Activated naive CD4-positive, alpha-beta T cell treated with anti-CD3 and anti-CD28 coated beads, Interleukin-2, amount 50 U/mL, for 16 hours (primary cell): ENCODE measurements around the gene EHD1.

Source experiments
- DNase-seq: peaks from one replicate; pipeline ENCODE4 v3.0.0-alpha.2; 2020

Gene EHD1

DNA sequence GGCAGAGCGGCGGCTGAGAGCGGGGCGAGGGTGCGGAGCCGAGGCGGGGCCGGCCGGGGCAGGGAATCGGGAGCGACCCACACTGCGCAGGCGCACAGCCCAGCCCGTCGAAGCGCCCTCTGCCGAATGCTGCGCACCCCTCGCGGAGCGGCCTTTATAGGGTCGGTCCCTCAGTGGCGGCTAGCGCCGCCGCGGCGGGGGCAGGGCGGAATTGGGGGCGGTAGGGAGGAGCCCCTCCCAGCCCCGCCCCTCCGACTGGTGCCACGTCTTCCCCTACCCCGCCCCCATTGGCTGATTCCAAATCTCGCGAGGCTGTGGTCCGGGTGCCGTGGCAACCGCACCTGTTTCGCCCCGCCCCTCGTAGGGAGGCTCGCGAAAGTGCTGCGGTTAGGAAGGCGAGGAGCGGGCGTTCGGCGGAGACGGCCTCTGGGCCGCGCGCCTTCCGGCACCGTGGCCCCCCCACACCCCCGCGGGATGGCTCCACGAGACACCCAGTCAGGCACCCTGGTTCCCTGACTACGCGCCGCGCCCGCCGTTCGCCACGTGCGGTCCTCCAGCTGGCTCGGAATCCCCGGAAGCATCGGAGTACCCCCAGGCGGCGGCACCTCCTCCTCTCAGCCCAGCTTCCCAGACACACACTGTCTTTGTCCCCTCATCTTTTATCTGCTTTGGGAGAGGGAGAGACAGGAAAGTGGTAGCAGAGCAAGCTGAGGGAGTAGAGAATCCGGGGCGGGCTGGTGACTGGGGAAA, at the start of gene EHD1:
Gene EHD1 (minus strand): TSS at position 128 of the 750 bp plus-strand sequence. CDS start 157 bp downstream, outside the sequence.
- peak; percentile 99 for DNase-seq

DNA sequence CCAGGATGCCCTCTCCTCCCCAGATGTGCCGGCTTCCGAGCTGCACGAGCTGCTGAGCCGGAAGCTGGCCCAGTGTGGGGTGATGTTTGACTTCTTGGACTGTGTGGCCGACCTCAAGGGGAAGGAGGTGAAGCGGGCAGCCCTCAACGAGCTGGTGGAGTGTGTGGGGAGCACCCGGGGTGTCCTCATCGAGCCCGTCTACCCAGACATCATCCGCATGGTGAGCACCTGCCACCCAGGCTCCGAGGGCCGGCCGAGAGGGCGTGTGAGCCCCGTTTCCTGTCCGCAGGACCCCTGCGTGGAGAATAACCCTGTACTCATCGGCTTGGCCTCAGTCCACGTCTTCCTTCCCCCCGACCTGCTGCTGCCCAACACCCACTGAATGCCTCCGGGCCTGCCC, 48.3 kb upstream of the EHD1 start:
- no peak for DNase-seq

DNA sequence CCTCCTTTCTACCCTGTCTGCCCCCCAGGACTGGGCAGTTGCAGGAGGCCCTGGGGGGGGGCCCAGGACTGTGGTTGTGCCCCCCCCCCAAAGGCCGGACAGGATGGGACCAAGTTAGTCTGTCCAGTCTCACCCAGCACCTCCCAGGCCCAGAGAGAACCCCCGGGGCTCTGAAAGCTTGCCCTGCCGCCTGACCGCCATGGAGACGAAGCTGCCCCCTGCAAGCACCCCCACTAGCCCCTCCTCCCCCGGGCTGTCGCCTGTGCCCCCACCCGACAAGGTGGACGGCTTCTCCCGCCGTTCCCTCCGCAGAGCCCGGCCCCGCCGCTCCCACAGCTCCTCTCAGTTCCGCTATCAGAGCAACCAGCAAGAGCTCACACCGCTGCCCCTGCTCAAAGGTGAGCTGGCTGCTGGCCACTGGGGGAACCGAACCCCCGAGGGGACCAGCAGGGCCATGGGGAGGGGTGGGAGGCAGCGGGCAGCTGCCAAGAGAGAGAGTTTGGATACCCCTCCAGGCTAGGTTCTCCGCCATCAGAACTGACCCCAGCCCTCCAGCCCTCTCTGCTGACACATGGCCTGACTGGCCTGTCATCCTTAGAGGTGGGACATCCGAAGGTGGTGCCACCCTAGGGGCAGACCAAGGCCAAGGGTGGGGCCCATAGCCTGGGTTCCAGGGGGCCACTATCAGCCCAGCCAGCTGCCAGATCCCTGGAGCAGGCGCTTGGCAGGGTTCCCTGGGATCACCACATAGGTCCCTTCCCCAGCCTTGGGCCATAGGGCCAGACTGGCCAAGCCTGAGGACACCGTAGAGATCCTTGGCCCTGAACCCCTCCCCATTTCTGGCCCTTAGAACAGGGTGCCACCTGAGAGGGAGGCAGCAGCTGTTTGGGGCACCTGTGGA, 47.4 kb upstream of the EHD1 start:
- no peak for DNase-seq

DNA sequence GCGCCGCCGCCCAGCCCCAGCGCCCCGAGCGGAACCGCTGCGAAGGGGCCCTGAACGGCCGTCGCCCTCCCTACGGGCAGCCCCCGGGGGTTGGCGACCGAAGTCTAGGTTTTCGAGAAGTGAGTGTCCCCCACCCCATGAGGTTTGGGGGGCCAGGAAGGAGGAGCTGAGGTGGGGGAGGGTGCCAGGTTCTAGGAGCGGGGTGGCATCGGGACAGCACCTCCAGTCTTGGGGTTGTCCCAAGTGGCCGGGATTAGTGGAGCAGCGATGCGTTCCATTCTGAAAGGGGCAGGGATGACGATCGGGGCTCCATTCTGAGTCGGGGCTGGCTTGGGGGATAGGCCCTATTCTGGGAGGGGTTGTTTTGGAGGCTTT, 46.5 kb upstream of the EHD1 start:
- DNase-seq: no peak

DNA sequence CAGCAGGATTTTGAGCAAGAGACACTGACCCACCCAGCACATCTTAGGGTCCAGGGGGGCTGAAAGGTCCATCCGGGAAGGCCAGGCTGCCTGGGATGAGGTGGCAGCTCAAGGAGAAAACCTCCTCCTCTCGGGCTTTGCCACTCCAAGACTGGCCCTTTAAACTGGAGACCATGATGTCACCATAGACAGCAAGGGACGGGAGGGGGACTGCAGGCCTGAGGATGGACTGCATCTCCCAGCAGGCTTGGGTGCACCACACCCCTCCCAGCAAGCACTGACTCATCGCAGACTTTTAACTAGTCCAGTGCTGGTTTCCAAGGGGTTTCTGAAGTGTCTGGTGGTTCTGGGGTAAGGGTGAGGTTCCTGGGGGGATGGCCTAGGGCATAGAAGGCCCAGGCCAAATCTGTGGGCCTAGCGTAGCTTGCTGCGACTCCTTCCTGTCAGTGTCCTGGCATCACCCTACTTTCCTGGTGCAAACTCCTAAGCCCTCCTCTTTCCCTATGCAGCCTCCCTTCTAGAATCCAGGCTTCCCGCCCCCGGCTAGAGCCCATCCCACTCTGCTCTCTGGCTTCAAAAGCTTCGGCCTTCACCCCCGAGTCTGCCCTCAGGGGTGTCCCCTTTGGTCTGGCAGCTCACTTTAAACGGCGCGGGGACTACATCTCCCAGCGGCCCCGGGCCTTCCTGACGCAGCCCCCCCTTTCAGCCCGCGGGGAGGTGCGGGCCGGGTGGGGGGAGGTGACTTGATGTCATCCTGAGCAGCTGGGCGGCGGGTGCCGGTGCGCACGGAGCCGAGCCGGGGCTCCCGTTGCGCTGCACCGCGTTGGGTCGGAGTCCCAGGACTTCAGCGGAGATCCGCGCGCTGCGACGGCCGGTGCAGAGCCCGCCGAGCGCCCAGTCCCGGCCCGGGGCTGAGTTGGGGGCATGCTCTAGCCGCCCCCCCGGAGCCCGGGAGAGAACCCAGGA, 45.8 kb upstream of the EHD1 start, which contains the start of gene PPP2R5B:
Gene PPP2R5B (plus strand): TSS at position 746 of the 966 bp plus-strand sequence. CDS start 1,046 bp downstream, outside the sequence.
- DNase-seq: peak; percentile 92

DNA sequence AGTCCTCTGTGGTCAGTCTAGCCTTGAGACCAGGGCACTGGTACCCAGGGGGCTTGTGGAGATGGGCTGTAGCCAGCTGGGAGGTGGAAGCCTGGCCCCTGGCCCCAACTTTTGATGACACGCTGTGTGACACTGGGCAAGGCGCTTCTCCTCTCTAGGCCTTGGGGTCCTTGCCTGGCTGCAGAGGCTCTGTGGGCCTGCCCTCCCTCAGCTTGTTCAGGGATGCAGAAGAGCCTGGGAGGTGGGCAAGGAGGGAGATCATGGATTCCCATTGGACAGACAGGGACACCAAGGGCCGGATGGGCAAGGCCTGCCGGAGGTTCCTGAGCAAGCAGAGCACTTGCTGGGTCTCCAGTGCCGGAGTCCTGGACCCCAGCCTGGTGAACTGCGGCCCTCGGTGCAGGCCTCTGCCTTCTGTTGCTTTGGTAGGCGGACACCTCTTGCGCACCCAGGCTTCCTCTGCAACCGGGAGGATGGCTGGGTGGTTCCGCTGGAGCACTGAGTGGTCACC, 44.8 kb upstream of the EHD1 start:
- DNase-seq: no peak

DNA sequence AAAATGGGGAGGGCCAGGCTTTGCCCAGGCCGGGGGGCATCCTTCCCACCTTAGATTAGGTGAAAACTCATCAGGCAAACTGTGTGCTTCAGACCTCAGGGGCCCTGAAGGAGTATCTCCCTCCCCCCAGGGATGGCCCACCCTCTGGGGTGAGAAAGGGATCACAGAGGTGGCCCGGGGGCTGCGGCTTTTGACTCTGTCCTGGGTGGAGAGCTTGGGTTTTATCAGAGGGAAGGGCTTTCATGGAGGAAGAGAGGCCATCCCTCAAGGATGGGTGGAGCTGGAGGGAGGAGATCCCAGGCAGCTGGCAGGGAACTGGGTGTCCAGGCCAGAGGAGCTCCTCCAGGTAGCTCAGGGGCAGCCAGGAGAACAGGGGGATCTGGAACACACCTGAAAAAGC, 43.0 kb upstream of the EHD1 start:
- DNase-seq: no peak

DNA sequence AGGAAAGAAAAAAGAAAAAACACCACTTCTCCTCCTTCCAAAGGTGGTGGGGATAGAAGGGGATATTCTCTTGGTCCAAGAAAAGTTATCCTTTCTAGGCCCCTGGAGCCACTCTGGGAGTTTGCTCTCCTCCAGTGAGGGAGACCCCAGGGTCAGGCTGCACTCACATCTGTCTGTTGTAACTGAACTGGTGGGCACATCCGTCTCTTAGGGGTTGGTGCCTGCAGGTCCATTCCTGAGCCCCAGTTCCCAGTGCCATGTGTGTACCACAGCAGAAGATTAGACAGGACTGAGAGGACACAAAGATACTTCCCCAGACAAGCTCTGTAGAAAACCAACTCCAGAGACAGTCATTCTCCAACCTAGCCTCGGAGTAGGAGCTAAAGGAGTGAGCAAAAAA, 41.7 kb upstream of the EHD1 start:
- no peak for DNase-seq

DNA sequence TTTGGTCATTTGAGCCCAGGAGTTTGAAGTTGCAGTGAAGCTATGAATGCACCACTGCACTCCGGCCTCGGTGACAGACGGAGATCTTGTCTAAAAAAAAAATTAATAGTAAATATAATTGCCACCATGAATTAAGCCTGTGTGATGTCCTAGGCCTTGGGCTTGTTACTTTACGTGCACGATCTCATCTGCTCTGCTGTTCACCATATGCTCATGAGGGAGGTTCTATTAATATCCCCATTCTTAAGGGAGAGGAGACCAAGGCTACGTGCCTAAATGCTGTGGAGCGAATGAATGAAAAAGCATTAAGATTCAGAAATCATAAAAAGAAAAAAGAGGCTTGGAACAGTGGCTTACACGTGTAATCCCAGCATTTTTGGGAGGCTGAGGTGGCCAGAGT, 41.2 kb upstream of the EHD1 start:
- DNase-seq: no peak

DNA sequence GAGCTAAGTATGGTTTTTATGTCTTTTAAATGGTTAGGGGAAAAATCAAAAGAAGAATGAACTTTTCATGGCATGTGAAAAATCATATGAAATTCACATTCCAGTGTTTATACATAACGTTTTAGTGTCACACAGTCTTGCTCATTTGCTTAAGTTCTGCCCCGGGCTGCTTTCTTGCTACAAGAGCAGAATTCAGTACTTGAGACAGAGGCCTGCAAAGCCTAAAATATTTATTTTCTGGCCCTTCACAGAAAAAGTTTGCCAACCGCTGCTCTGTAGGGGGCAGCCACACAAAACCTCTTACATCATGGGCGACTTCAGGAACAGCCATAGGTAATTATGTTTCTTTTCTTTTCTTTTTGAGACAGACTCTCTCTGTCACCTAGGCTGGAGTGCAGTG, 39.6 kb upstream of the EHD1 start:
- no peak for DNase-seq

DNA sequence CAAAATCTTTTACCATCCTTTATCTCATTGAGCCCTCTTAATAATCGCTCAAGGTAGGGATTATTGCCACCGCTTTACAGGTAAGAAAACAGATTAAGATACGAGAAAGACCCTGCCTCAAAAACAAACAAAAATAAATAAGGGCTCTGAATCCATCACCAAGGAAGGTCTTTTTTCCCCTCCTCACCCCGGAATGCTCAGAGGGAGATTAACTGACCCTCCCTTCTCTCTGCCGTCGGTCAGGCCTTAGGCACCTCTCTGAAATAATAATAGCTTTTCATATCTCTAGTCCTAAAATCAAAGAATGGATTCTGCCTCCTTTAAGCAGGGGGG, 39.2 kb upstream of the EHD1 start:
- DNase-seq: no peak

DNA sequence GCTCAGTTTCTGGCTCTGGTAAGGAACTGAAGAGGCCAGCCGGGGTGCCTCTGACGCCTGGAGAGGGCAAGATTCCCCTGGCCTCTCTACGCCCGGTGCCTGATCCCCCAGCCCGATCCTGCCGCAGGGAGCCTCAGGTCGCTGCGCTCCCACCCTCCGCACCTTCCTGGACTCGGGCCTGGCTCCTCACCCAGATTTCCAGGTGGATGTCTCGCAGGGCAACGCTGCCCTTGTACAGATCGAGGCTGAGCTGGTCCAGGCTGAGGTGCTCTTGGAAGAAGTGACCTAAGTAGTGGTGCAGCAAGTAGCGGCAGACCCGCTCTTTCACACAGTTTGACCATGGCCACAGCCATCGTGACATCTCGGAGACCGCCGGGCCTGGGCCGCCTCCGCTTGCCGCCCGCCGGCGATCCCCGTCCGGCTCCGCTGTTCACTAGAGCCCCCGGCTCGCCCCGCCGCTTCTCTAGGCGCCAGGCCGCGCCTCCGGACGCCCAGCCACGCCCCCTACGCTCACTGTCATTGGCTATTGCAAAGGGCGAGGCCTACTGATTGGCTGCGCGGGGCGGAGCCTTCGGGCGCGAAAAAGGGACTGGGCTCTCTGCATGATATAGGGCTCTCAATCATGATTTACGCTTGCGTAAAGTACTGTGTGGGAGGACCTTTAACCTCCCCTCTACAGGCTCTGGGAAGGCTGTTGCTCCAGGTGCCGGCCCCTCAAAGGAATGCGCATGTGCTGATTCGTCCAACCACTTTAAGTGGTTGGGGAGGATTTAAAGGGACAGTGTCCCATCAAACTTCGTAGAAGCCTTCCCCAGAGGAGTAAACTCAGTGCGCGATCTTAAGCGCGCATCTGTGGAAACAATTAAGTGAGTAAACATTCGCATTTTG, 38.6 kb upstream of the EHD1 start, which contains the start of gene ATG2A:
Gene ATG2A (minus strand): TSS at position 435 of the 888 bp plus-strand sequence. CDS start 74 bp downstream, at position 361.
- peak; percentile 99 for DNase-seq

DNA sequence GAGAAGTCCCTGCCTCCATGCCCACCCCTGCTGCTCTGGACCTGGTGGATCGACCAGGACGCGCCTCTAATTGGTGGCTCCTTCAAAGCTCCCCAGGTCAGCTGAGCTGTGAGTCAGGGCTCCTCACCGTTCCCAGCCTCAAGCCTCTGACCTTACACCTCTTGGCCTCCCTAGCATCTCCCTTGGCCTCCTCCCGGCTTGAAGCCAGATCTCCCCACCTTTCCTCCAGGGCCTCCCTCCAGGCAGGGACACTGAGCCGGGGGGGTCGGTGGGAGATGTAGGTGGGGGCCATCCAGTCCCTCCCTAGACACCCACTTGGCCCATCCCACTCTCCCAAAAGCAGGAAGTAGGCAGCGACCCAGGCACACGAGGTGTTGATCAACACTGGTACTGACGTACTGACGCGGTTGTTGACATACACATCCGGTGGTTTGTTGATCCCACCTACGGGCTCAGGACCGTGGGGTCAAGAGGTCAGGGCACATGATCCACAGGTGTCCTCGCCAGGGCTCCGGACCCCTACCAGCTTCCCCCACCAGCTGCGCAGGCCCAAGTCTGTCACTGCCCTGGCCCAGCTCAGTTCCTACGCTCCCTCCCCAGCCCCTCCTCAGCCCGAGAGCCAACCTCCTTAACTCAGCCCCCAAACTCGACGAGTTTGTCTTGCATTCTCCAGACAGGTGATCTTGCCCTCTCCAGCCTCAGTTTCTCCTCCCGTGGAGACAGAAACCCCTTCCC, 37.8 kb upstream of the EHD1 start:
- no peak for DNase-seq

DNA sequence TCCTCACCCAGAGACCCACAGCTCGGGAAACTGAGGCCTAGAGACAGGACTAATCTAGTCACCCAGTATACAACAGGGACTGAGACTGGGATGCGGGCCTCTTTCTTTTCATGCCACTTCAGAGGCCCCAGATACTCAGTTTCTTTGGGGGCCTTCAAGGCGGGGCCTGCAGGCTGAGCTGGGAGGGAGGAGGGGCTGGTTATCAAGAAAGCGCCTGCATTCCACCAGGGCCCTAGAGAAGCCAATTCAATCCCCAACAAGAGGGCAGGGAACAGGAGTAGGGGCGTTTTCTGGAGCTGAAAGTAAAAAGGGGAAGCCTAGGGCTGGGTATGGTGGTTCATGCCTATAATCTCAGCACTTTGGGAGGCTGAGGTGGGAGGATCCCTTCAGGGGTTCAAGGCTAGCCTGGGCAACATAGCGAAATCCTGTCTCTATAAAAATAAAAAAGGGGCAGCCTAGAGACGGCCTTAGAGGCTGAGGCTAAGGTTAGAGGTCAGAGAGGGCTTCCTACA, 37.0 kb upstream of the EHD1 start:
- DNase-seq: no peak

DNA sequence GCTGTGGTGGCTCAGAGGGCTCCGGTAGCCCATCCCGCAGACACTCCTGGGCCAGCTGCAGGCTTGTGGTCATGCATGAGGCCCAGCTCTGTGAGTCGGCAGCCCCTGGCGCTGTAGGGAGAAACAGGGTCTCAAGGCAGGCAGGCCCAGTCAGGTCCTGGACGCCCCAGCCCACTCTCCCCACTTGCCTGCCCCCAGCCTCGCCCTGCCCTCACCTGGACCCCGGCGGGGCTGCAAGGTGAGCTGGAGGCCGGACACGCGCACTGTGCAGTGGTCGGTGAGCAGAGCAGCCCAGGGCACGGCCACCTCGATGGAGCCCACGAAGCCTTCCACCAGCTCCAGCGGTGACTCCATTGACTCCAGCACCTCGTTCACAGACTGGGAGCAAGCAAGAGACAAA, 35.7 kb upstream of the EHD1 start:
- DNase-seq: no peak

DNA sequence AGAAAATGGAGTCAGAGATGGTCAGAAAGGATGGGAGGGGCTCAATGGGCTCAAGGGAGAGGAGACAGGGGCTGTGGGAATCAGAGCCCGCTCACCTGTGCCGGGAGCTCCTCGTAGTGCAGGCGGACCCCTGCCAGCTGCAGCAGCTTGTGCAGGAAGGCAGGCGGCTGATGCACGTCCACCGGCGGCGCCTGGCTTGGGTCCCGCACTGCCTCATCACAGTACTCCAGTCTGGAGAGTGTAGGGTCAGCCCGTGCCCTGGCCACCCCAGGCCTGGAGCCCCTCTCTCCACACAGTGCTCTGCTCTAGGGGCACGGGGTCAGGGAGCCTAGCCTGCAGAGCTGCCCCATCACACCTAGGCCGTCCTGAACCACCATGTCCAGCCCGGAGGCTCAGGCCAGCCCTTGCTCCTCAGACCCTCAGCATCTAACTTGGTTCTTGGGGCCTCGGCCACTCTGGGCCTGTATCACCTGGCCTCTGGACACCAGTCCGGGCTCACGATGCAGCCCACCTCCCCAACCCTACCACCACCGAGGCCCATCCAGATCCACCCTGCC, 34.8 kb upstream of the EHD1 start:
- DNase-seq: no peak

DNA sequence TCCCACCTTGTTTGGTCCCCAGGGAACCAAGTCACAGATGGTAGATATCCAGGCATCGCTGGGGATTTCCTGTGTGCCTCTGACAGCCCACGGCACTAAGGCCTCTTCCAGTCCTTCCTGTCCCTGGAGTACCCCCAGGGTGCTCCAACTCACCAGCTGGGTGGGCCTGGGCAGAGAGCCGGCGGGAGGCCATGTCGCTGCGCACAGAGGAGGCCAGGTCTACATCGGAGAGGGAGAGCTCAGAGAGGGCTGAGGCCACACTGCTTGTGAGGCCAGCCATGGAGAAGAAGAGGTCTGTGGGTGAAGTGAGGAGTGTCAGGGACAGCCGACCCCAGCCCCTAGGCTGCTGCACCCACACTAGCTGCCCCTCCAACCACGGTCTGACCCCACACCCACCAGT, 33.3 kb upstream of the EHD1 start:
- DNase-seq: no peak

DNA sequence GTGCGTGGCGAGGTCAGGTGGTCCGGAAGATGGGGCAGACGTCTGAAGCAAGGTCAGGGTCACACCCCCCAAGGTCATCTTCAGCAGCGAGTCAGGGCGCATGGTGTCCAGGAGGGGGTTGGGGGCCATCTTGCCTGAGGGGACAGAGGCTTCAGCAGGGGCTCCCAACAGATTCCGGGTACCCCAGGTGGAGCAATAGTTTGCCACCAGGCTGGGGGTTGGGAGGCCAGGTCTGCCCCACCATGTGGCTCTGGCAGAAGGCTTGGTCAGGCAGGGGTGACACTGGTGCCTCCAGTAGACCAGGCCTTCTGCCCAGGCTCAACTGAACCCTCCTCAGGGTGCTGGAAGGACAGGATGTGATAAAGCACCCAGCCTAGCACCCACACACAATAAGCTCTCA, 32.7 kb upstream of the EHD1 start:
- no peak for DNase-seq

DNA sequence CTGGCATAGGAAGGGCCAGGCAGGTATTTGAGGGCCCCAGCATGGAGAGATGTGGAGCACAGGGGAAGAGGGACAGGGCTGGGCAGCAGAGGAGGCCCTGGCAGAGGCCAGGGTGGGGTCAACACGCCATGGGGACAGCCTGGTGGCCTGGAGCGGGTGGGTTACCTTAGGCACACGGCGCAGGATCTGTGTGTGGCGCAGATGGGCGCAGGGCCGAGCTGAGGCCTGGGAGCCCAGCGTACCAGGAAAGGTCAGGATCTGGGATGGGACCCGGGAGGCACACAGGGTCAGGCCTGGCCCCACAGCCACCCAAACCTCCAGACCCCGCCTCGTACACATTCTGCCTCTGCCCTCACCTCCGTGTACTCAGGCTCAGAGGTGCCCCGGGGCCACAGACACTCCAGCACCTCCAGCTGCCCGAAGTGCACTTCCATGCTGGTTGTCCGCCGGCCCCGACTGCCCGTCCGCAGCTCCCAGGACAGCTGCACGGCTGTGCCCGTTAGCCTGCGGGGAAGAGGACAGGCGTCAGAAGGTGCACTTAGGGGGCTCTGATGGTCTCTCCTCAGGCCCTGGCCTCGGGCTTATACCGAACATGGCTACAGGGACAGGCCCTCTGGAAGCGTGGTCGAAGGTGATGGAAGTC, 32.2 kb upstream of the EHD1 start:
- no peak for DNase-seq
